ENCODE results near the gene SLC22A13.
"Not testable (repeated sequence)": the region's sequence is repeated elsewhere in the genome, so short reads cannot be mapped to it uniquely, and the experiment has no call there.

SLC22A13 gene

GRCh38 chr3:38227989-38228388, 37.6 kb upstream of the SLC22A13 start:
- peak; percentile 60 for DNase-seq (ENCODE audit: low read depth)
- TF ChIP-seq, protein P1, sequence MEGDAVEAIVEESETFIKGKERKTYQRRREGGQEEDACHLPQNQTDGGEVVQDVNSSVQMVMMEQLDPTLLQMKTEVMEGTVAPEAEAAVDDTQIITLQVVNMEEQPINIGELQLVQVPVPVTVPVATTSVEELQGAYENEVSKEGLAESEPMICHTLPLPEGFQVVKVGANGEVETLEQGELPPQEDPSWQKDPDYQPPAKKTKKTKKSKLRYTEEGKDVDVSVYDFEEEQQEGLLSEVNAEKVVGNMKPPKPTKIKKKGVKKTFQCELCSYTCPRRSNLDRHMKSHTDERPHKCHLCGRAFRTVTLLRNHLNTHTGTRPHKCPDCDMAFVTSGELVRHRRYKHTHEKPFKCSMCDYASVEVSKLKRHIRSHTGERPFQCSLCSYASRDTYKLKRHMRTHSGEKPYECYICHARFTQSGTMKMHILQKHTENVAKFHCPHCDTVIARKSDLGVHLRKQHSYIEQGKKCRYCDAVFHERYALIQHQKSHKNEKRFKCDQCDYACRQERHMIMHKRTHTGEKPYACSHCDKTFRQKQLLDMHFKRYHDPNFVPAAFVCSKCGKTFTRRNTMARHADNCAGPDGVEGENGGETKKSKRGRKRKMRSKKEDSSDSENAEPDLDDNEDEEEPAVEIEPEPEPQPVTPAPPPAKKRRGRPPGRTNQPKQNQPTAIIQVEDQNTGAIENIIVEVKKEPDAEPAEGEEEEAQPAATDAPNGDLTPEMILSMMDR (conservative IDR thresholded peaks at IDR 0.05; ENCODE audit: control insufficient read depth, insufficient read depth, low read depth, low read length): no peak
- H3K4me3 ChIP-seq (ENCODE audit: control insufficient read depth, low read depth, low read length): no peak overlapping the region

DNA sequence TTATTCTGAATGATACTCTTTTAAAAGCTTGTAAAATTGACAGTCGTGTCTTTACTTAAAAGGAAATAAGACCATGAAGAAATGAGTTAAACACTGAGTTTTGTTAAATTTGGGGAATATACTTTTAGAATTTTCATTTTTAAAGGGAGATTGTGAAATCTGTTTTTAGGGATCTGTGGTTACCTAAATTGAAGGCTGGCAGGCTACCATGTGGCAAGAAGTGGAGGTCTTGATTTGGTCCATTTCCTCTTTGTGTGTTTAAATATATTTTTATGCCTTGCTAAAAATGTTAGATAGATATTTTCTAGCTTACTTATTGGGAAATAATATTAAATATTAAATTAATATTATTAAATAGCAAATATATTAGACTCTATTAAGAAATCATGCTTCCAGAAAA, 36.6 kb upstream of the SLC22A13 start:
- TF ChIP-seq, protein P1 (conservative IDR thresholded peaks at IDR 0.05; ENCODE audit: control insufficient read depth, insufficient read depth, low read depth, low read length): no peak
- no peak overlapping the region for H3K4me3 ChIP-seq (ENCODE audit: control insufficient read depth, low read depth, low read length)
- peak; percentile 21 for DNase-seq (ENCODE audit: low read depth)

DNA sequence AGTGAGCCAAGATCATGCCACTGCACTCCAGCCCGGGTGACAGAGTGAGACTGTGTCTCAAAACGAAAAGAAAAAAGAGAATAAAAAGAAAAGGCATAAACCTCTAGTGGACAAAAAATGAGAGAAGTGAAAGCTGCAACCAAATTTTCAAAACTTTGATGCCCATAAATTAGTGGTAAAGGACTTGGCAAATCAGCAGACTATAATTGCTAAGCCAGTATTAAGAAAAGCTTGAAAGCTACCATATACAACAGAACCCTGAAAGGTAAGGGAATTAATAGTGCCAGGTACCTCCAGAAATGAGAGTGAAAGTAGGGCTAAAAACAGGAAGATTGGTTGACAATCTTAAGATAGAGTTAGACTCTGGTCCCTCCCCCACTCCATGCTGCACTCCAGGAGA, 32.9 kb upstream of the SLC22A13 start:
- no peak for DNase-seq (ENCODE audit: low read depth)
- no peak overlapping the region for H3K4me3 ChIP-seq (ENCODE audit: control insufficient read depth, low read depth, low read length)
- TF ChIP-seq, protein P1 (conservative IDR thresholded peaks at IDR 0.05; ENCODE audit: control insufficient read depth, insufficient read depth, low read depth, low read length): no peak

DNA sequence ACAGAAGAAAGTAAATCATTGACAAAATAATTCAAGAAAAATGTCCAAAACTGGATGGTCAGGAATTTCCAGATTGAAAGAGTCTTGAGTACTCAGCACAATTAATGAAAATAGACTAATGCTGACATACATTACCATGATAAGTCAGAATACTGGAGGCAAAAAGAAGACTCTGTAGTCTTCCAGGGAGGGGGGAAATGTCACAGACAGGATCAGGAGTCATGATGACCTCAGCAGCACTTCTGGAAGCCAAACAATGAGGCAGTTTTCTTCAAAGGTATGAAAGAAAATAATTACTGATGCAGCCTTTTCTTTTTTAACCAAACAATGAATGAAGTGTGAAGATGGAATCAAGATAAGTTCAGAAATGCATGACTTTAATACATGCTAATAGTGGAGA, 30.1 kb upstream of the SLC22A13 start:
- no peak overlapping the region for H3K4me3 ChIP-seq (ENCODE audit: control insufficient read depth, low read depth, low read length)
- no peak for DNase-seq (ENCODE audit: low read depth)
- TF ChIP-seq, protein P1 (conservative IDR thresholded peaks at IDR 0.05; ENCODE audit: control insufficient read depth, insufficient read depth, low read depth, low read length): no peak

- no peak overlapping the region for H3K4me3 ChIP-seq (ENCODE audit: control insufficient read depth, low read depth, low read length)
- TF ChIP-seq, protein P1 (conservative IDR thresholded peaks at IDR 0.05; ENCODE audit: control insufficient read depth, insufficient read depth, low read depth, low read length): no peak
- no peak for DNase-seq (ENCODE audit: low read depth)
These were observed 27.1 kb upstream of the SLC22A13 start for GRCh38 chr3:38238416-38239008.

GRCh38 chr3:38242812-38243211, 22.8 kb upstream of the SLC22A13 start:
- not testable (repeated sequence) for DNase-seq (ENCODE audit: low read depth); H3K4me3 ChIP-seq (ENCODE audit: control insufficient read depth, low read depth, low read length)

DNA sequence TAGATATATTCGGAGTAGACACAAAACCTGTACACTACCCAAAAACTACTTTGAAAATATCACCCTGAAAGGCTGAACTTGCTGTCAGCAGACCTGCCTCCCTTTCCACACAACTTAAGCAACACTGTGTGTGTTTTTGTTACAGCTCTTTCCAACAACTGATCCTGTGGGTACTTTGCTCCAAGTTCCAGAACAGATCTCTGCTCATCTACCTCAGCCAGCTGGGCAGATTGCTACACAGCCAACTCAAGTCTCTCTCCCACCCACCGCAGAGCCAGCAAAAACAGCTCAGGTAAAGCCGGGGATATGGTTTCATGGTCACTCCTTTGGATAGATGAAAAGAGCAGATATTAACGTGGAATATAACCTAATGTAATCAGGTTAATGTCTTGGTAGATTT, 19.7 kb upstream of the SLC22A13 start:
- no peak for DNase-seq (ENCODE audit: low read depth)
- H3K4me3 ChIP-seq (ENCODE audit: control insufficient read depth, low read depth, low read length): no peak overlapping the region
- TF ChIP-seq, protein P1 (conservative IDR thresholded peaks at IDR 0.05; ENCODE audit: control insufficient read depth, insufficient read depth, low read depth, low read length): no peak
